HG02970 (cell line): ENCODE measurements around the gene INAFM1.

ENCODE experiments used
- ATAC-seq: cut with Tn5 transposase; IDR thresholded peaks from one replicate; pipeline ENCODE4 v1.9.1; 2021; ENCODE audit warnings: mild to moderate bottlenecking, moderate library complexity, moderate number of reproducible peaks; ENCODE audit not compliant: unreplicated experiment, low FRiP score

The INAFM1 gene

GRCh38 chr19:47274071-47274890 is at the start of gene INAFM1:
INAFM1 (plus strand) TSS chr19:47274885; CDS start chr19:47274920, 35 bp downstream.
- peak; percentile 53 for ATAC-seq

DNA sequence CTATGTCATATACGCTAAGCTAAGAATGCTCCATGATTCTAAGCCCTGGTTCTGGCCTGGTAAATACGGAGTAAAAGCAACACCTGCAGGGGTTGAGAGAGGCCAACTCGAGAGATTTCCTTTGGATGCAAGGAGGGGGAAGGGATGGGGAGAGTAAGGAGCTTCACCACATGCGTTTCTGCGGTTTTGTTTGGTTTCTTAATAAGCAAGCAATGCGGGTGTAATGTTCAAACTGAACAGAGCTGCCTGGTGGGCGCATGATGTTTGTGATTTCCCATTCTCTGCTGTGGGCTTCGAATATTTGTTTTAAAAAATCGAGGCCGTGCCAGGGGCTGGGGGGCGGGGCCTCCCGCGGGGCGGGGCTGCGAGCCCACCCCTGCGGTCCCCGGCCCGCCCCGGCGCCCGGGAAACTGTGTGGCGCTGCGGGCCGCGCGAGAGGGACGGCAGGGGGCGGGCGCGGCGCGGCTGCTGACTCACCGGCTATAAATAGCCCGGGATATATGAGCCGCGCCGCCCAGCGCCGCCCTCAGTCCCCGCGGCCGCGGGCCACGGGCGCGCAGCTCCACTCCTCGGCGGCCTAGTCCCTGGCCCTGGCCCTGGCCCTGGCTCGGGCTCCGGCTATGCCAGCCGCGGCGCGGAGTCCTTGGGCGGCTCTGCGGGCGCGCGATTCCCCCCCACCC is 48.8 kb upstream of the INAFM1 start:
- peak; percentile 36 for ATAC-seq

GRCh38 chr19:47226426-47227351 is 48.0 kb upstream of the INAFM1 start:
- ATAC-seq: peak; percentile 21

DNA sequence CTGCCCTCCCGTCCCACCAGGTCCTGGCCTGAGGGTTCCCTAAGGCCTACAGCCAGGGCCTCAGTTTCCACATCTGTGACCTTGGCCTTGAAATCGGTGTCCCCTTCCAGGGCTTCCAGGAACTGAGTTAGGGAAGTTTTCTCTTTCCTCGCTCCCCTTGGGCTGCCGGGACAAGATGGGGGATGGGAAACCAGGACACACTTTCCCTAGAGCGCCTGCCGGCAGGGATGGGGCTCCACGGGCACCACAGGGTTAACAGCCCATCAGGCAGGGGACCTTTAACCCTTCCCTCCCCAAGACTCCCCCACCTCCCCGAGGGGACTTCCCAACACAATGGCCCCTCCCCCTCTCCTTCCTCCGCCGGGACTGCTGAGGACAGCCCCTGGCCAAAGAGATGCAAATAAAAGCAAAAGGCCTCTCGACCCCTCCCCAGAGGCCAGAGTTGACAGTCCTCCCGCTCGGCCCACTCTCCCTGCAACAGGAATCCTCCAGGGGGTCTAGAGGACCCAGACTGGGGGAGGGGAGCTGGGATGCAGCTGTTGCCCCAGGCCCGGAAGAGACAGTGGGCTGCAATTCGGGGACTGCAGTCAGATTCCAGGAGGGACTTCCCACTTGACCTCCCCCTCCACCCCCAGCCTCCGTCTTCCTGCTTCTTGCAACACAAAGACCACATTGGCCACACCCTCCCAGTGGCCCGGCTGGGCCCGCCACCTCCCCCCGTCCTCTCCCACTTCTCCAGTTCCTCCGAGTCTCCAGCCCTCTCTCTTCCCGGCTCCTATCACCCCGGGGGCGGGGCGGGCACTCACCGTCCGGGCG is 47.1 kb upstream of the INAFM1 start:
- ATAC-seq: no peak

DNA sequence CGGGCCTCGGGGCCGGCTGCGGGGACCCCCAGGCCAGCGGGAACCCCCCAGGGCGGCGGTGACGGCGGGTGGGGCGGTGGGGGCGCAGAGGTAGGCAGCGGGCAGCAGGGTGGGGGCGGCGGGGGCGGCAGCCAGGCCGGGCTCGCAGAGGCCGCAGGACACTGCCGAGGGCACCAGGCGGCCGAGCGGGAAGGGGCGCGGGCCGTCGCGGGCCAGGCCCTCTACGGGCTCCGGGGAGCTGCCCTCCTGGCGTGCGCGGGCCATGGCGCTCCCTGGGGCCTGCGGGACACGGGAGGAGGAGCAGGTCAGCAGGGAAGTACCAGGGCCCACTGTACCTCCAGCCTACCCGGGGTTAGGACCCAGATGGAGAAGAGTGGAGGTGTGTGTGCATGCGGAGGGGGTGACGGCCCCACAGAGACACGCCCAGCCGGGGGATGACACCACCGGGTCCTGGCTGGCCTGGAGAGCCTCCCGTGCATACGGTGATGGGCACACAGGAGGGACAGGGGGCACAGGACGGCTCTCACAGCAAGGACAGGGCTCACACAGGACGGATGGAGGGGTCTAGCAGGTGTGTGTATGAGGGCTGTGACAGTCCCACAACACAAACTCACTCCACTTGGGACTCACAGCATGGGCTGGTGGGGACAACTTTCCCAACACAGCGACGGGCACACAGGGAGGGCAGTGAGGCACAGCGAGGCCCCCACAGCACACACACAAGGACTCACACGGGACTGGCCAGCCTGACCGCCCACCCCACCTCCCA is 46.3 kb upstream of the INAFM1 start:
- ATAC-seq: no peak

GRCh38 chr19:47228937-47229675 is 45.6 kb upstream of the INAFM1 start:
- no peak for ATAC-seq

GRCh38 chr19:47229676-47230053 is 45.0 kb upstream of the INAFM1 start:
- ATAC-seq: no peak

GRCh38 chr19:47230054-47230920 is 44.4 kb upstream of the INAFM1 start:
- peak; percentile 19 for ATAC-seq

DNA sequence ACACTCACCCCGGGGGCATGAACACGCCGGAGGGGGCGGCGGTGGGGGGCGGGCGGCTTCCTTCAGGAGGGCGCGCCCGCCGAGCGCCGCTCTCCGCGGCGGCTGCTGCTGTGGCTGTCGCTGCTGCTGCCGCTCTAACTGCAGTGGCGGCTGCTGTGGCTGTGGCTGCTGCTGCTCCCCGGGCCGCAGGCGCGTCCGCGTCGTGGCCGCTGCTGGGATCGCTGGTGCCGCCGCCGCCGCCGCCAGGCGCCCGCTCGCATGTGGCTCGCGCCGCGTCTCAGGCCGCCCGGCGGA is 43.8 kb upstream of the INAFM1 start, which contains the start of gene BBC3:
BBC3 (minus strand) TSS at position 279 of the 294 bp plus-strand sequence. CDS start 2,768 bp downstream, outside the sequence.
- no peak for ATAC-seq

DNA sequence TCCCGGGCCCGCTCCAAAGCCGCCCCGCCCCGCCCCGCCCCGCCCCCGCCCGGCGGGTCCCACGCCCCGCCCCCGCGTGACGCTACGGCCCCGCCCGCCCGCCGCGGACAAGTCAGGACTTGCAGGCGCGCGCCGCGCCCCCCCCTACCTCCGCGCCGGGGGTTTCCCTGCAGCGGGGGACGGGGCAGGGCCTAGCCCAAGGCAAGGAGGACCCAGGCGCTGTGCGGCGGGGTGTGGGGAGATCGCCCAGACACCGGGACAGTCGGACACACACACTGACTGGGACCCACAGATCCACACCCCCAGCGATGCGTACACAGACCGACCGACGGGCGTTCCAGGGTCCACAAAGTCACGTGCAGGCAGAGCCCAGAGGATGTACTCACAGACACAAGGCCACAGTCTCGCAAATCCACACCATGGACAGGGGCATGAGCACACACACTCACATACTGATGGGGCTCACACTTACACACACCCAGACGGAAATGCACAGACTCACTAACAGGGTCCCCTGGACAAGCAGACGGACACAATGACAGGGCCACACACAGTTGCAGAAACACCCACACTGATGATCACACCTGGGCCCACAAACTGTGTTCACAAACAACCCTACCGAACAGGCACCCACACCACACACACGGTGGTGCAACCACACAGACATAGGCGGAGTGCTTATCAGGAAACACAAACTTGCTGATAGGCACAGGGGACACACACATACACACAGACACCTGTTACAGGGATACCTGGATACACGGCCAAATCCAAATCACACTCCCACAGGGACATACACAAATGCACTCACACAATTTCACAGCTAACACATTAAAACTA is 43.2 kb upstream of the INAFM1 start:
- ATAC-seq: peak; percentile 25

- ATAC-seq: no peak
Measured at GRCh38 chr19:47232422-47233211, 42.1 kb upstream of the INAFM1 start.

DNA sequence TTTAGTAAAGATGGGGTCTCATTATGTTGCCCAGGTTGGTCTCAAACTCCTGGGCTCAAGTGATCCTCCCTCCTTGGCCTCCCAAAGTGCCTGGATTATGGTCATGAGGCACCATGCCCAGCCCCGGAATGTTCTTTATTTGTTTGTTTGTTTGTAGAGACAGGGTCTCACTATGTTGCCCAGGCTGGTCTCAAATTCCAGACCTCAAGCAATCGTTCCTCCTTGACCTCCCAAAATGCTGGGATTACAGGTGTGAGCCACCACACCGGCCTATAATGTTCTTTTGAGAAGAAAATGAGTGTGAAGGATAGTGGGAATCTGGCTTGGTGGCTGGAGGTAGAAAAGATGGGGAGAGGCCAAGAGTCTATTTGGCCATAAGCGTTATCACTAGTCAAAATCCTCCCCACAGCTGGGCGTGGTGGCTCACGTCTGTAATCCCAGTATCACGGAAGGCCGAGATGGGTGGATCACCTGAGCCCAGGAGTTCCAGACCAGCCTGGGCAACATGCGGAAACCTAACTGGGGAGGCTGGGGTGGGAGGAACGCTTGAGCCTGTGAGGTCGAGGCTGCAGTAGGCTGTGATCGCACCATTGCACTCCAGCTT is 38.5 kb upstream of the INAFM1 start:
- ATAC-seq: no peak

GRCh38 chr19:47239152-47239551 is 35.5 kb upstream of the INAFM1 start:
- no peak for ATAC-seq

GRCh38 chr19:47239610-47240296 is 34.9 kb upstream of the INAFM1 start:
- no peak for ATAC-seq

- no peak for ATAC-seq
Measured at GRCh38 chr19:47240556-47240955, 34.1 kb upstream of the INAFM1 start.
